GM21515 (cell line): ENCODE measurements around the gene TLX2.
"Not testable (repeated sequence)": the region's sequence is repeated elsewhere in the genome, so short reads cannot be mapped to it uniquely, and the experiment has no call there.

Source experiments
- ATAC-seq: cut with Tn5 transposase; IDR thresholded peaks from one replicate; pipeline ENCODE4 v1.9.1; 2021; ENCODE audit not compliant: unreplicated experiment

The TLX2 gene

GRCh38 chr2:74553892-74554819 is 39.9 kb downstream of the TLX2 start, which contains the start of the genes DOK1 and LOXL3:
Gene DOK1 (plus strand): TSS chr2:74554720. CDS start chr2:74554755, 35 bp downstream.
Gene LOXL3 (minus strand): TSS chr2:74553942. CDS start chr2:74552634, 1,308 bp downstream.
- peak; percentile 48 for ATAC-seq

GRCh38 chr2:74554820-74555531 is 40.7 kb downstream of the TLX2 start:
- peak; percentile 39 for ATAC-seq

- no peak for ATAC-seq
Measured at GRCh38 chr2:74555610-74556103, 41.4 kb downstream of the TLX2 start.

- ATAC-seq: no peak
Measured at GRCh38 chr2:74556159-74556558, 41.9 kb downstream of the TLX2 start.

GRCh38 chr2:74556831-74557370 is 42.7 kb downstream of the TLX2 start:
- no peak for ATAC-seq

- no peak for ATAC-seq
Measured at GRCh38 chr2:74558284-74559230, 44.3 kb downstream of the TLX2 start.

GRCh38 chr2:74559912-74560311 is 45.7 kb downstream of the TLX2 start:
- ATAC-seq: no peak

- ATAC-seq: no peak
Measured at GRCh38 chr2:74560591-74560990, 46.3 kb downstream of the TLX2 start.

GRCh38 chr2:74561022-74561421 is 46.8 kb downstream of the TLX2 start:
- ATAC-seq: not testable (repeated sequence)

GRCh38 chr2:74562126-74562775 is 48.0 kb downstream of the TLX2 start:
- ATAC-seq: no peak

GRCh38 chr2:74564222-74564621 is 50.0 kb downstream of the TLX2 start:
- ATAC-seq: no peak

GRCh38 chr2:74566076-74566753 is 52.0 kb downstream of the TLX2 start:
- no peak for ATAC-seq

GRCh38 chr2:74566754-74567085 is 52.5 kb downstream of the TLX2 start:
- no peak for ATAC-seq
